MCF 10A (cell line): ENCODE measurements around the gene FST. TPM values are rescaled to one million over a fixed set of nuclear protein-coding genes. Genes with fewer than 3 reads are reported as not detected.

Experiments used
- BruUV-seq: library from RNA; stranded (reverse); fragments of 400-500 nt; replicated peaks from 2 replicates; lab custom pipeline; 2021; lab: Mats Ljungman, UMichigan
- CTCF ChIA-PET: fragments of 300-600 bp; sonication (Branson Sonifier 250); formaldehyde crosslinking; extraction: SDS; loops from one replicate; lab custom pipeline; 2021; ENCODE audit warnings: antibody characterized with exemption, inconsistent platforms; lab: Yijun Ruan, JAX
- POLR2A ChIA-PET: fragments of 300-600, 350-650 bp; sonication (Branson Sonifier 250); formaldehyde crosslinking; extraction: SDS; loops from one replicate; lab custom pipeline; 2020; ENCODE audit warnings: antibody characterized with exemption, inconsistent platforms; lab: Yijun Ruan, JAX
- DNase-seq: peaks from one replicate; pipeline ENCODE4 v3.0.0-alpha.2; 2018; ENCODE audit not compliant: unreplicated experiment
- H3K27ac Mint-ChIP-seq: one replicate; pipeline ENCODE4 v1.8.0; 2022; ENCODE audit warnings: mild to moderate bottlenecking, low read depth, mixed read lengths; ENCODE audit not compliant: unreplicated experiment
- H3K27me3 Mint-ChIP-seq: one replicate; pipeline ENCODE4 v1.8.0; 2022; ENCODE audit warnings: mixed read lengths; ENCODE audit not compliant: insufficient read depth, unreplicated experiment
- H3K36me3 Mint-ChIP-seq: one replicate; pipeline ENCODE4 v1.8.0; 2022; ENCODE audit warnings: mild to moderate bottlenecking, moderate library complexity, mixed read lengths; ENCODE audit not compliant: insufficient read depth, unreplicated experiment
- H3K4me1 Mint-ChIP-seq: one replicate; pipeline ENCODE4 v1.8.0; 2022; ENCODE audit warnings: mixed read lengths; ENCODE audit not compliant: insufficient read depth, unreplicated experiment
- H3K4me3 Mint-ChIP-seq: one replicate; pipeline ENCODE4 v1.8.0; 2022; ENCODE audit warnings: mild to moderate bottlenecking, moderate library complexity, mixed read lengths; ENCODE audit not compliant: unreplicated experiment
- H3K9me3 Mint-ChIP-seq: one replicate; pipeline ENCODE4 v1.8.0; 2022; ENCODE audit warnings: mixed read lengths; ENCODE audit not compliant: unreplicated experiment
- intact Hi-C: fragments of 100-400 bp; cut with micrococcal nuclease; formaldehyde crosslinking; loops from 2 replicates; pipeline ENCODE4 v1.14.1; 2022
- total RNA-seq: library from RNA; stranded (reverse); gene quantifications from 2 replicates; pipeline ENCODE4 v1.2.3, GENCODE V29; 2022
- TF ChIP-seq, protein P1 (sequence below): fragments of 200-600 bp; IDR thresholded peaks from one replicate; pipeline ENCODE4 v1.8.0; 2022; ENCODE audit warnings: antibody characterized with exemption, mild to moderate bottlenecking; ENCODE audit not compliant: unreplicated experiment

Gene FST
- total RNA-seq, 1 experiment from 2014 or later: 7.3 TPM

DNA sequence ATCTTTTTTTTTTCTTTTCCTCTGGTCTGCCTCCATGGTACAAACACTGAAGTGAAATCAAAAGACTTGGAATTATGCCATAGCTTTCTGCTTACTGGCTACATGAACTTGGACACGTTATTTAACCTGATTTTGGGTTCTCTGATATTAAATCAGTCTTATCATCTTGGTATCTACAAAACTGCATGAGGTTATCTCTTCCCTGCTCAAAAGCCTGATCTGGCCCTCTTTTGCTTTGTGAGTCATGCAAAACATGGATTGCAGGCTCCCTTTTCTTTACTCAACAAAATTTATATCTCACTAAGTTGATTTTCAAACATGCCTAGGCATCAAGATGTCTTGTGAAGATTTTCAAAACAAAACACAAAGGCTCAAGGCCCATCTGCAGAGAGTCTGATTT is 45.9 kb upstream of the FST start:
- H3K9me3 Mint-ChIP-seq: no peaks in the 10 kb centered on the region
- no peak overlapping the region for H3K27ac Mint-ChIP-seq
- no peak for DNase-seq
- H3K36me3 Mint-ChIP-seq: no peaks in the 10 kb centered on the region
- ChIA-PET POLR2A (no interaction called here), CTCF (interaction anchor here (0.6 to 2.3 kb wide), 9 partner anchors 30 to 795 kb away, joined by 3 to 7 read pairs (median 4); no protein-coding TSS in a partner anchor)
- TF ChIP-seq, protein P1, sequence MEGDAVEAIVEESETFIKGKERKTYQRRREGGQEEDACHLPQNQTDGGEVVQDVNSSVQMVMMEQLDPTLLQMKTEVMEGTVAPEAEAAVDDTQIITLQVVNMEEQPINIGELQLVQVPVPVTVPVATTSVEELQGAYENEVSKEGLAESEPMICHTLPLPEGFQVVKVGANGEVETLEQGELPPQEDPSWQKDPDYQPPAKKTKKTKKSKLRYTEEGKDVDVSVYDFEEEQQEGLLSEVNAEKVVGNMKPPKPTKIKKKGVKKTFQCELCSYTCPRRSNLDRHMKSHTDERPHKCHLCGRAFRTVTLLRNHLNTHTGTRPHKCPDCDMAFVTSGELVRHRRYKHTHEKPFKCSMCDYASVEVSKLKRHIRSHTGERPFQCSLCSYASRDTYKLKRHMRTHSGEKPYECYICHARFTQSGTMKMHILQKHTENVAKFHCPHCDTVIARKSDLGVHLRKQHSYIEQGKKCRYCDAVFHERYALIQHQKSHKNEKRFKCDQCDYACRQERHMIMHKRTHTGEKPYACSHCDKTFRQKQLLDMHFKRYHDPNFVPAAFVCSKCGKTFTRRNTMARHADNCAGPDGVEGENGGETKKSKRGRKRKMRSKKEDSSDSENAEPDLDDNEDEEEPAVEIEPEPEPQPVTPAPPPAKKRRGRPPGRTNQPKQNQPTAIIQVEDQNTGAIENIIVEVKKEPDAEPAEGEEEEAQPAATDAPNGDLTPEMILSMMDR: no peak
- BruUV-seq: no TSS peak
- H3K27me3 Mint-ChIP-seq: no peaks in the 10 kb centered on the region
- H3K4me1 Mint-ChIP-seq: peaks cover 9% of the 10 kb centered on the region
- intact Hi-C loops: loop anchor here (5.0 kb wide), 2 partner anchors 312 to 783 kb away; no protein-coding TSS in a partner anchor
- no peak overlapping the region for H3K4me3 Mint-ChIP-seq

DNA sequence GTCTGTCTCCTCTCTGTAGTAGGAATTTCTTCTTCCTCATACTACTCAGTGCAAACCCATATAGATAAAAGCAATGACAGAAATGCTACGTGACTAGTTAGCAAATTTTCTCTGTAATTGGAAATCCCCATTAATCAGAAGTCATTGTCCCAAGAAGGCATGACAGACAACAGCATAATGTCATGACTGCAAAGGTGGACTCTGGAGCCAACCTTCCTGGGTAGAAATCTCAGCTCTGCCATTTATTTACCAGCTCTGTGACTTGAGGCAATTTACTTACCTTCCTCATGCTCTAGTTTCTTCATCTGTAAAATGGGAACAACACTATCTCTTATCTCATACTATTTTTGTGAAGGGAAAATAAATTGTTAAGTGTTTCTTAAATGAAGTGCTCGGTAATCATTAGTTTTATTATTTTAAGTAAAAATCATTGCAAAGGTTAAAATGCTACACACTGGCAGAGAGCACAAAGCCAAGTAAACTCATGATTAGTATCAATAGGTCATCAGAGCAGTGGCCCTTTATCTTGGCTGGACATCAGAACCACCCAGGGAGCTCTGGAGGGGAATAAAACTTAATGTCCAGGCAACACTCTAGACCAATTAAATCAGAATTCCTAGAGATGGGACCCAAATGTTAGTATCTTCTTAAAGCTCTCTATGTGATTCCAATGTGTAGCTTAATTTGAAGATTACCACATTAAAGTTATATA is 43.8 kb upstream of the FST start:
- no peaks in the 10 kb centered on the region for H3K27me3 Mint-ChIP-seq
- POLR2A ChIA-PET: no interaction called here
- no TSS peak for BruUV-seq
- no peak overlapping the region for H3K27ac Mint-ChIP-seq
- CTCF ChIA-PET: interaction anchor here (0.6 to 1.4 kb wide), 5 partner anchors 265 to 792 kb away, joined by 3 to 7 read pairs (median 3); no protein-coding TSS in a partner anchor
- no peaks in the 10 kb centered on the region for H3K9me3 Mint-ChIP-seq
- intact Hi-C loops: loop anchor here (5.0 kb wide), 1 partner anchor 41 kb away; no protein-coding TSS in a partner anchor
- peaks cover 9% of the 10 kb centered on the region for H3K4me1 Mint-ChIP-seq
- no peak for DNase-seq
- TF ChIP-seq, protein P1: no peak
- no peak overlapping the region for H3K4me3 Mint-ChIP-seq
- H3K36me3 Mint-ChIP-seq: no peaks in the 10 kb centered on the region

DNA sequence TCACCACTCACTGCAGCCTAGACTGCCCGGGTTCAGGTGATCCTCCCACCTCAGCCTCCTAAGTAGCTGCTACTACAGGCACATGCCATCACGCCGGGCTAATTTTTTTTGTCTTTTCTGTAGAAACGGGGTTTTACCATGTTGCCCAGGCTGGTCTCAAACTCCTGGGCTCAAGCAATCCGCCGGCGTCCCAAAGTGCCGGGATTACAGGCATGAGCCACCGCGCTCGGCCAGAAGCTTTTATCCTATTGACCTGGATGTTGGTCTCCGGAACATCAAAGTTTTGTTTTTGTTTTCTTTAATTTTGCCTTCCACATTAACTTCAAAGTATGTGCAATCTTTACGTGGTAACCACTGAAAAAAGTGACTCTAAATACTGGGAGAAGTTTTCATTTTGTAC is 42.4 kb upstream of the FST start:
- peaks cover 9% of the 10 kb centered on the region for H3K4me1 Mint-ChIP-seq
- H3K4me3 Mint-ChIP-seq: no peak overlapping the region
- H3K27ac Mint-ChIP-seq: no peak overlapping the region
- H3K9me3 Mint-ChIP-seq: no peaks in the 10 kb centered on the region
- intact Hi-C loops: loop anchor here (5.0 kb wide), 1 partner anchor 39 kb away; no protein-coding TSS in a partner anchor
- ChIA-PET CTCF (interaction anchor here (0.8 to 1.2 kb wide), 3 partner anchors 12 to 268 kb away, joined by 3 to 4 read pairs (median 3); no protein-coding TSS in a partner anchor), POLR2A (interaction anchor here (0.6 kb wide), 1 partner anchor 27 kb away, joined by 3 read pairs; no protein-coding TSS in a partner anchor)
- no peaks in the 10 kb centered on the region for H3K36me3 Mint-ChIP-seq
- TF ChIP-seq, protein P1: no peak
- no TSS peak for BruUV-seq
- no peak for DNase-seq
- no peaks in the 10 kb centered on the region for H3K27me3 Mint-ChIP-seq
